ENCODE results near the gene PIK3C2B.

DNA sequence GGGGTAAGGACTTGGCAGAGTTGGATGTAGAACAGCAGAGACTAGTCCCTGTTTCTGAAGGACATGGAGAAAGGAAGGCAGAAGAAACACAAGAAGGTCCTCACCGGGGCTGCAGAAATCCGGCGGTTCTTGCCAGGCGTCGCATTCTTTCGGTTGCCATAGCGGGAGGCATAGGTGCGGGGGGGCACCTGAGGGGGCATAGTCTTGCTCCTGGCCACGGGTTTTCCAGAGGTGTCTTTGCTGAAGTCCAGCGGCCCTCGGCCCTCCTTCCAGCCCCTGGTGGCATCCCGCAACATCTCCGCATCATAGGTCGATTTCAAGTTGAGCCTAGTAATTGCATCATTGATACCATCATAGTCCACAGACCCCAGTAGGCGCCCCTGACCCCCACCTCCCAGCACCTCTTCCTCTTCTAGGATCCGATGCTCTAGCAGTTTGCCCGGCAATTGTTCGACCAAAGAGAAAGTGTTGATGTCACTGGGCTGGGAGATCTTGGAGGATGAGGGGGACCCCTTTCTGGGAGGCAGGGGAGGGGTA lies 25.8 kb downstream of the PIK3C2B start:
- TF ChIP-seq, protein P1, sequence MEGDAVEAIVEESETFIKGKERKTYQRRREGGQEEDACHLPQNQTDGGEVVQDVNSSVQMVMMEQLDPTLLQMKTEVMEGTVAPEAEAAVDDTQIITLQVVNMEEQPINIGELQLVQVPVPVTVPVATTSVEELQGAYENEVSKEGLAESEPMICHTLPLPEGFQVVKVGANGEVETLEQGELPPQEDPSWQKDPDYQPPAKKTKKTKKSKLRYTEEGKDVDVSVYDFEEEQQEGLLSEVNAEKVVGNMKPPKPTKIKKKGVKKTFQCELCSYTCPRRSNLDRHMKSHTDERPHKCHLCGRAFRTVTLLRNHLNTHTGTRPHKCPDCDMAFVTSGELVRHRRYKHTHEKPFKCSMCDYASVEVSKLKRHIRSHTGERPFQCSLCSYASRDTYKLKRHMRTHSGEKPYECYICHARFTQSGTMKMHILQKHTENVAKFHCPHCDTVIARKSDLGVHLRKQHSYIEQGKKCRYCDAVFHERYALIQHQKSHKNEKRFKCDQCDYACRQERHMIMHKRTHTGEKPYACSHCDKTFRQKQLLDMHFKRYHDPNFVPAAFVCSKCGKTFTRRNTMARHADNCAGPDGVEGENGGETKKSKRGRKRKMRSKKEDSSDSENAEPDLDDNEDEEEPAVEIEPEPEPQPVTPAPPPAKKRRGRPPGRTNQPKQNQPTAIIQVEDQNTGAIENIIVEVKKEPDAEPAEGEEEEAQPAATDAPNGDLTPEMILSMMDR (conservative IDR thresholded peaks at IDR 0.05): no peak
- TF ChIP-seq EZH2 (IDR thresholded peaks at IDR 0.05; ENCODE audit: low read depth): no peak

Measured in PC-9 (cell line).